Neural progenitor cell (in vitro differentiated cells): ENCODE results near the gene TEX10. TPM values are rescaled to one million over a fixed set of nuclear protein-coding genes. Genes with fewer than 3 reads are reported as not detected.

ENCODE experiments used
- DNase-seq: peaks from one replicate; pipeline ENCODE4 v3.0.0-alpha.2; 2016; ENCODE audit warnings: low spot score
- H2AFZ ChIP-seq: fragments of 200-600 bp; sonication (generic); replicated peaks from 2 replicates; pipeline ENCODE4 v1.6.1; 2016; ENCODE audit warnings: antibody characterized with exemption
- H3F3A ChIP-seq: fragments of 200-600 bp; sonication (generic); 2 replicates; pipeline ENCODE4 v1.6.1; 2016; ENCODE audit warnings: antibody characterized with exemption, low read depth
- H3K27ac ChIP-seq: fragments of 200-600 bp; sonication (generic); 2 replicates; pipeline ENCODE4 v1.5.1; 2016; ENCODE audit warnings: mild to moderate bottlenecking
- H3K27me3 ChIP-seq: fragments of 200-600 bp; sonication (generic); 2 replicates; pipeline ENCODE4 v1.6.1; 2016; ENCODE audit warnings: mild to moderate bottlenecking, moderate library complexity
- H3K36me3 ChIP-seq: fragments of 200-600 bp; sonication (generic); 2 replicates; pipeline ENCODE4 v1.5.1; 2016
- H3K4me1 ChIP-seq: fragments of 200-600 bp; sonication (generic); 2 replicates; pipeline ENCODE4 v1.6.1; 2016; ENCODE audit warnings: mixed run types
- H3K4me2 ChIP-seq: fragments of 200-600 bp; sonication (generic); 2 replicates; pipeline ENCODE4 v1.6.1; 2016
- H3K4me3 ChIP-seq: fragments of 200-600 bp; sonication (generic); 2 replicates; pipeline ENCODE4 v1.5.1; 2016
- H3K79me2 ChIP-seq: fragments of 200-600 bp; sonication (generic); 2 replicates; pipeline ENCODE4 v1.6.1; 2016; ENCODE audit warnings: low read depth
- H3K9ac ChIP-seq: fragments of 200-600 bp; sonication (generic); 2 replicates; pipeline ENCODE4 v1.6.1; 2016
- H3K9me3 ChIP-seq: fragments of 200-600 bp; sonication (generic); 2 replicates; pipeline ENCODE4 v1.5.1; 2016; ENCODE audit warnings: low read depth
- H4K20me1 ChIP-seq: fragments of 200-600 bp; sonication (generic); 2 replicates; pipeline ENCODE4 v1.6.1; 2016; ENCODE audit warnings: low read depth
- H3K27ac Mint-ChIP-seq: 3 replicates; pipeline ENCODE4 v1.8.0; 2021; ENCODE audit warnings: mixed read lengths
- H3K27me3 Mint-ChIP-seq: 2 replicates; pipeline ENCODE4 v1.8.0; 2022; ENCODE audit warnings: low read depth, mild to moderate bottlenecking, inconsistent platforms, moderate library complexity, mixed read lengths; ENCODE audit not compliant: insufficient read depth
- H3K36me3 Mint-ChIP-seq: 3 replicates; pipeline ENCODE4 v1.8.0; 2021; ENCODE audit warnings: mixed read lengths
- H3K4me1 Mint-ChIP-seq: 3 replicates; pipeline ENCODE4 v1.8.0; 2021; ENCODE audit warnings: mixed read lengths
- H3K4me3 Mint-ChIP-seq: 3 replicates; pipeline ENCODE4 v1.8.0; 2021; ENCODE audit warnings: mild to moderate bottlenecking, moderate library complexity, mixed read lengths
- H3K9me3 Mint-ChIP-seq: 3 replicates; pipeline ENCODE4 v1.8.0; 2020; ENCODE audit warnings: mixed read lengths
- CTCF ChIP-seq: fragments of 200-600 bp; sonication (generic); IDR thresholded peaks from 2 replicates; pipeline ENCODE4 v1.5.1; 2017; ENCODE audit warnings: antibody characterized with exemption, mild to moderate bottlenecking
- EZH2 ChIP-seq: fragments of 200-600 bp; sonication (generic); IDR thresholded peaks from 2 replicates; pipeline ENCODE4 v1.6.1; 2017; ENCODE audit warnings: antibody characterized with exemption, mild to moderate bottlenecking, moderate library complexity
- EZH2phosphoT487 ChIP-seq: fragments of 200-600 bp; sonication (generic); IDR thresholded peaks from 2 replicates; pipeline ENCODE4 v1.6.1; 2017; ENCODE audit warnings: antibody characterized with exemption
- total RNA-seq: library from RNA; depleted of rRNA; stranded (reverse); fragments of >200 nt; gene quantifications from 2 replicates; pipeline ENCODE4 v1.2.3, GENCODE V29; 2015; ENCODE audit warnings: low replicate concordance

TEX10 gene
- total RNA-seq, 1 donor from 2014 or later: 71.8 TPM

GRCh38 chr9:100285601-100286000 is 67.1 kb downstream of the TEX10 start:
- H3K4me1 Mint-ChIP-seq: no peaks in the 10 kb centered on the region
- TF ChIP-seq EZH2phosphoT487: no peak
- no peak for TF ChIP-seq CTCF
- TF ChIP-seq EZH2: no peak
- Histone ChIP-seq H3K27me3 (no peaks in the 10 kb centered on the region), H3K4me3 (no peak overlapping the region), H3K4me1 (no peaks in the 10 kb centered on the region), H3K79me2 (no peaks in the 10 kb centered on the region), H4K20me1 (no peaks in the 10 kb centered on the region), H3K36me3 (peaks cover 21% of the 10 kb centered on the region), H3K9ac (no peak overlapping the region), H3K27ac (no peak overlapping the region), H2AFZ (no peak overlapping the region), H3K4me2 (no peak overlapping the region), H3K9me3 (no peaks in the 10 kb centered on the region), H3F3A (no peaks in the 10 kb centered on the region)
- no peak for DNase-seq
- H3K27me3 Mint-ChIP-seq: no peaks in the 10 kb centered on the region
- H3K9me3 Mint-ChIP-seq: peaks cover 19% of the 10 kb centered on the region
- peaks cover 62% of the 10 kb centered on the region for H3K36me3 Mint-ChIP-seq
- H3K27ac Mint-ChIP-seq: no peak overlapping the region
- H3K4me3 Mint-ChIP-seq: no peak overlapping the region

- Mint-ChIP-seq H3K27me3 (no peaks in the 10 kb centered on the region), H3K4me1 (no peaks in the 10 kb centered on the region), H3K9me3 (peaks cover 19% of the 10 kb centered on the region), H3K4me3 (no peak overlapping the region), H3K36me3 (peaks cover 62% of the 10 kb centered on the region), H3K27ac (no peak overlapping the region)
- Histone ChIP-seq H3K4me2 (no peak overlapping the region), H4K20me1 (no peaks in the 10 kb centered on the region), H3K27me3 (no peaks in the 10 kb centered on the region), H3K4me3 (no peak overlapping the region), H3K36me3 (peaks cover 21% of the 10 kb centered on the region), H3K79me2 (no peaks in the 10 kb centered on the region), H3K9me3 (no peaks in the 10 kb centered on the region), H3K27ac (no peak overlapping the region), H2AFZ (no peak overlapping the region), H3F3A (no peaks in the 10 kb centered on the region), H3K4me1 (no peaks in the 10 kb centered on the region), H3K9ac (no peak overlapping the region)
- TF ChIP-seq EZH2phosphoT487: no peak
- TF ChIP-seq EZH2: no peak
- TF ChIP-seq CTCF: no peak
- DNase-seq: no peak
Observed at GRCh38 chr9:100285080-100285479, 67.7 kb downstream of the TEX10 start.

- no peaks in the 10 kb centered on the region for H3K27me3 Mint-ChIP-seq
- H3K4me1 Mint-ChIP-seq: no peaks in the 10 kb centered on the region
- Histone ChIP-seq H3K36me3 (peaks cover 21% of the 10 kb centered on the region), H3K4me3 (no peak overlapping the region), H3K27ac (no peak overlapping the region), H3K9me3 (no peaks in the 10 kb centered on the region), H3K9ac (no peak overlapping the region), H3K4me2 (no peak overlapping the region), H3K79me2 (no peaks in the 10 kb centered on the region), H3K4me1 (no peaks in the 10 kb centered on the region), H2AFZ (no peak overlapping the region), H3F3A (no peaks in the 10 kb centered on the region), H4K20me1 (no peaks in the 10 kb centered on the region), H3K27me3 (no peaks in the 10 kb centered on the region)
- peaks cover 19% of the 10 kb centered on the region for H3K9me3 Mint-ChIP-seq
- no peak overlapping the region for H3K4me3 Mint-ChIP-seq
- no peak for DNase-seq
- H3K27ac Mint-ChIP-seq: no peak overlapping the region
- peaks cover 55% of the 10 kb centered on the region for H3K36me3 Mint-ChIP-seq
- TF ChIP-seq EZH2phosphoT487 (no peak), CTCF (no peak), EZH2 (no peak)
Observed at GRCh38 chr9:100284247-100284646, 68.5 kb downstream of the TEX10 start.

- H2AFZ ChIP-seq: no peak overlapping the region
- H3K27me3 Mint-ChIP-seq: no peaks in the 10 kb centered on the region
- no peaks in the 10 kb centered on the region for H3K9me3 ChIP-seq
- H3K9me3 Mint-ChIP-seq: peaks cover 12% of the 10 kb centered on the region
- H3K4me1 Mint-ChIP-seq: peaks cover under 1% of the 10 kb centered on the region
- H3K4me2 ChIP-seq: no peak overlapping the region
- no peaks in the 10 kb centered on the region for H4K20me1 ChIP-seq
- no peak overlapping the region for H3K4me3 ChIP-seq
- H3K9ac ChIP-seq: no peak overlapping the region
- no peaks in the 10 kb centered on the region for H3K4me1 ChIP-seq
- no peaks in the 10 kb centered on the region for H3K79me2 ChIP-seq
- no peak for TF ChIP-seq CTCF
- no peak for TF ChIP-seq EZH2
- TF ChIP-seq EZH2phosphoT487: no peak
- H3K27me3 ChIP-seq: no peaks in the 10 kb centered on the region
- DNase-seq: no peak
- H3K36me3 Mint-ChIP-seq: peaks cover 46% of the 10 kb centered on the region
- H3K4me3 Mint-ChIP-seq: no peak overlapping the region
- H3K27ac ChIP-seq: no peak overlapping the region
- no peak overlapping the region for H3K27ac Mint-ChIP-seq
- no peaks in the 10 kb centered on the region for H3F3A ChIP-seq
- peaks cover 13% of the 10 kb centered on the region for H3K36me3 ChIP-seq
Observed at GRCh38 chr9:100282388-100282719, 70.4 kb downstream of the TEX10 start.
